Adrenal gland (tissue), 12 donors: ENCODE measurements around the gene EMID1. TPM values are rescaled to one million over a fixed set of nuclear protein-coding genes. Genes with fewer than 3 reads are reported as not detected.
"Not testable (repeated sequence)": the region's sequence is repeated elsewhere in the genome, so short reads cannot be mapped to it uniquely, and the experiment has no call there.

Source experiments
- DNase-seq, 7 donors: peaks; one replicate each; pipeline ENCODE4 v3.0.0-alpha.2; 2019 to 2020
- H3K27ac ChIP-seq, 5 donors: fragments of 200-600 bp; sonication (generic) in 4 of 5; 1 replicate in 3 of 5; 2 replicates in 2 of 5; pipeline versions ENCODE4 v1.5.1 to v1.8.0; 2016 to 2020; ENCODE audit warnings: mild to moderate bottlenecking in 1 of 5
- H3K27me3 ChIP-seq: fragments of 200-600 bp; 2 replicates; pipeline ENCODE4 v1.8.0; 2021
- H3K36me3 ChIP-seq, 2 donors: fragments of 200-600 bp; replicated peaks in 1 of 2; 1 replicate in 1 of 2; 2 replicates in 1 of 2; pipeline versions ENCODE4 v1.5.1 to v1.8.0; 2018 to 2022
- H3K4me1 ChIP-seq, 2 donors: fragments of 200-600 bp; replicated peaks in 1 of 2; 1 replicate in 1 of 2; 2 replicates in 1 of 2; pipeline versions ENCODE4 v1.5.1 to v1.8.0; 2018 to 2021
- H3K4me3 ChIP-seq, 4 donors: fragments of 200-600 bp; sonication (generic) in 3 of 4; one replicate each; pipeline ENCODE4 v1.5.1; 2016 to 2018
- H3K9me3 ChIP-seq, 3 donors: fragments of 200-600 bp; sonication (generic) in 1 of 3; replicated peaks in 1 of 3; 1 replicate in 2 of 3; 2 replicates in 1 of 3; pipeline versions ENCODE4 v1.5.1 to v1.8.0; 2016 to 2021
- CTCF ChIP-seq, 6 experiments: fragments of 450-650 bp in 4 of 6; fragments of 200-600 bp in 2 of 6; sonication (generic) in 1 of 6; IDR thresholded peaks; 1 replicate in 5 of 6; 2 replicates in 1 of 6; pipeline versions ENCODE4 v1.5.1 to v1.8.0; 2016 to 2021; ENCODE audit warnings: antibody characterized with exemption in 6 of 6, mild to moderate bottlenecking in 2 of 6, moderate library complexity in 1 of 6
- POLR2A ChIP-seq, 2 donors: fragments of 450-650 bp; IDR thresholded peaks; one replicate each; pipeline ENCODE4 v1.6.1; 2017; ENCODE audit warnings: antibody characterized with exemption in 2 of 2, mild to moderate bottlenecking in 2 of 2, moderate library complexity in 1 of 2
- WGBS, 4 donors: extraction: QIAGEN DNeasy Blood & Tissue Kit in 2 of 4; methylation state at CpG; one replicate each; pipeline versions ENCODE4 v1.1.5 to v1.1.7; 2013 to 2017; 5-methylcytosine and 5-hydroxymethylcytosine counted together
- intact Hi-C, 2 donors: fragments of 100-400 bp; cut with DNase I; formaldehyde crosslinking; loops; one replicate each; pipeline versions ENCODE4 v1.14.1 to v1.15.0; 2022 to 2023
- polyA plus RNA-seq, 3 donors: library from polyadenylated mRNA; stranded (reverse); fragments of 200-250 nt in 2 of 3; fragments of 350-450 nt in 1 of 3; fragmentation: Illumina TruSeq in 1 of 3; extraction: RNeasy Lipid Tissue Mini Kit (QIAGEN cat#74804) in 1 of 3; gene quantifications; one replicate each; pipeline ENCODE4 v1.2.3, GENCODE V29; 2013 to 2014
- total RNA-seq, 9 donors: library from RNA; depleted of rRNA in 4 of 9; stranded (reverse); fragments of >200 nt in 4 of 9; fragments of 120-200 nt in 1 of 9; fragmentation: NEBNext Ultra II Directional in 1 of 9; extraction: Animal tissue kit (Norgen Biotek cat#: 25700) in 1 of 9; gene quantifications; one replicate each; pipeline versions ENCODE4 v1.1.0 to v1.2.4, GENCODE V29; 2013 to 2023
- donor health status: healthy with polysubstance abuse.
- donor health status: Bipolar disorder and iron deficiency.
- donor health status: DM: yes; HTN: yes; CAD: no.
- donor health status: DM: no; HTN: no; CAD: no.
- donor health status: DM: no; HTN: no; CAD: no.
- donor health status: DM: yes; HTN: yes; CAD: no.

EMID1 gene
- total and polyA plus RNA-seq, 12 donors: 2.5 to 70.9 (median 38.7) TPM

GRCh38 chr22:29216873-29217666 is 11.4 kb downstream of the EMID1 start:
- 36 to 65% (median 49%) methylated on average over 2 to 14 of the region's 14 CpGs for WGBS, 4 donors
- DNase-seq: peak; percentile 74 to 97 (median 95)
- TF ChIP-seq CTCF (IDR thresholded peaks at IDR 0.05): peak in 1 of 6 experiments; percentile 11
- no peak for TF ChIP-seq POLR2A (IDR thresholded peaks at IDR 0.05)
- intact Hi-C loops: loop anchor here in 1 of 2 donors (5.0 kb wide), 1 partner anchor 45 kb away; no protein-coding TSS in a partner anchor
- Histone ChIP-seq H3K27ac (peak overlapping the region; percentile 33 to 90 (median 66)), H3K36me3 (no peaks in the 10 kb centered on the region), H3K27me3 (no peaks in the 10 kb centered on the region), H3K4me3 (no peak overlapping the region), H3K4me1 (peaks cover 13 to 22% of the 10 kb centered on the region in 2 donors), H3K9me3 (no peaks in the 10 kb centered on the region)

- no peak for TF ChIP-seq CTCF (IDR thresholded peaks at IDR 0.05)
- TF ChIP-seq POLR2A (IDR thresholded peaks at IDR 0.05): no peak
- Histone ChIP-seq H3K4me3 (no peak overlapping the region), H3K4me1 (peaks cover 13 to 22% of the 10 kb centered on the region in 2 donors), H3K36me3 (no peaks in the 10 kb centered on the region), H3K27ac (peak overlapping the region in 2 of 5 donors; percentile 82 to 90), H3K27me3 (no peaks in the 10 kb centered on the region), H3K9me3 (no peaks in the 10 kb centered on the region)
- 48 to 76% (median 75%) methylated on average over 3 to 13 of the region's 13 CpGs for WGBS, 4 donors
- intact Hi-C loops: loop anchor here in 1 of 2 donors (5.0 kb wide), 1 partner anchor 44 kb away; no protein-coding TSS in a partner anchor
- DNase-seq: peak in 2 of 7 donors; percentile 34 to 35
These were observed 12.4 kb downstream of the EMID1 start for GRCh38 chr22:29217827-29218757.

- intact Hi-C loops: loop anchor here in 1 of 2 donors (5.0 kb wide), 1 partner anchor 43 kb away; no protein-coding TSS in a partner anchor
- Histone ChIP-seq H3K4me3 (no peak overlapping the region), H3K27me3 (no peaks in the 10 kb centered on the region), H3K36me3 (no peaks in the 10 kb centered on the region), H3K9me3 (no peaks in the 10 kb centered on the region), H3K27ac (peak overlapping the region in 1 of 5 donors; percentile 90), H3K4me1 (peaks cover 13 to 22% of the 10 kb centered on the region in 2 donors)
- TF ChIP-seq POLR2A (IDR thresholded peaks at IDR 0.05) (no peak), CTCF (IDR thresholded peaks at IDR 0.05) (no peak)
- WGBS, 4 donors: 79 to 90% (median 86%) methylated on average over 5 to 11 of the region's 11 CpGs
- peak in 1 of 7 donors; percentile 10 for DNase-seq
These were observed 13.2 kb downstream of the EMID1 start for GRCh38 chr22:29218758-29219408.

- intact Hi-C loops: loop anchor here in 1 of 2 donors (5.0 kb wide), 1 partner anchor 43 kb away; no protein-coding TSS in a partner anchor
- not testable (repeated sequence) for DNase-seq, H3K27me3 ChIP-seq, H3K27ac ChIP-seq, H3K36me3 ChIP-seq, H3K4me3 ChIP-seq, H3K9me3 ChIP-seq
- 77 to 87% (median 82%) methylated on average over 2 of the region's 2 CpGs for WGBS, 4 donors
- peaks cover 13 to 22% of the 10 kb centered on the region in 2 donors for H3K4me1 ChIP-seq
These were observed 13.7 kb downstream of the EMID1 start for GRCh38 chr22:29219409-29219782.
